Measurements from ENCODE around the gene MYOM1.

- TF ChIP-seq CTCF (conservative IDR thresholded peaks at IDR 0.05; ENCODE audit: low read depth, low read length), result no peak
- TF ChIP-seq EZH2 (IDR thresholded peaks at IDR 0.05; ENCODE audit: borderline replicate concordance, low read depth, low read length, poor library complexity, severe bottlenecking), result no peak
These were observed 45.8 kb upstream of the MYOM1 start for GRCh38 chr18:3265564-3266033.
